Gastrocnemius medialis (tissue), 4 donors: ENCODE data around the gene ZRANB3.

Source experiments
- CTCF ChIP-seq, 5 experiments: fragments of 450-650 bp in 3 of 5; fragments of 200-600 bp in 2 of 5; sonication (generic) in 2 of 5; IDR thresholded peaks in 4 of 5; conservative IDR thresholded peaks in 1 of 5; 1 replicate in 4 of 5; 2 replicates in 1 of 5; pipeline ENCODE4 v1.5.1; 2016 to 2019; ENCODE audit warnings: antibody characterized with exemption in 5 of 5, mild to moderate bottlenecking in 3 of 5, moderate library complexity in 3 of 5
- POLR2A ChIP-seq, 2 donors: fragments of 450-650 bp; IDR thresholded peaks; one replicate each; pipeline ENCODE4 v1.6.1; 2017; ENCODE audit warnings: antibody characterized with exemption in 2 of 2, mild to moderate bottlenecking in 2 of 2, moderate library complexity in 2 of 2

- TF ChIP-seq CTCF (IDR thresholded peaks at IDR 0.05 in 4 of 5, conservative IDR thresholded peaks at IDR 0.05 in 1 of 5) (no peak), POLR2A (IDR thresholded peaks at IDR 0.05) (no peak)
Measured at GRCh38 chr2:135258193-135258592, 272.8 kb downstream of the ZRANB3 start.
